Loucy (cell line): ENCODE results near the gene MOCS1.

Experiments
- H2AFZ ChIP-seq: fragments of 200-600 bp; sonication (generic); 2 replicates; pipeline ENCODE4 v1.6.0; 2016; ENCODE audit warnings: antibody characterized with exemption, mild to moderate bottlenecking, low read length, moderate library complexity
- H3F3A ChIP-seq: fragments of 200-600 bp; 2 replicates; pipeline ENCODE4 v1.6.0; 2016; ENCODE audit warnings: antibody characterized with exemption, low read depth, mild to moderate bottlenecking
- H3K27me3 ChIP-seq: fragments of 200-600 bp; sonication (generic); 2 replicates; pipeline ENCODE4 v1.6.1; 2014; ENCODE audit warnings: low read length, mild to moderate bottlenecking; ENCODE audit not compliant: insufficient read depth, poor library complexity, severe bottlenecking
- H3K36me3 ChIP-seq: fragments of 200-600 bp; sonication (generic); 2 replicates; pipeline ENCODE4 v1.6.1; 2016; ENCODE audit warnings: low read length; ENCODE audit not compliant: insufficient read depth
- H3K4me1 ChIP-seq: fragments of 200-600 bp; sonication (generic); 2 replicates; pipeline ENCODE4 v1.5.1; 2014; ENCODE audit warnings: low read length, mild to moderate bottlenecking; ENCODE audit not compliant: insufficient read depth, poor library complexity, severe bottlenecking
- H3K4me2 ChIP-seq: fragments of 200-600 bp; sonication (generic); 2 replicates; pipeline ENCODE4 v1.6.0; 2014; ENCODE audit warnings: antibody characterized with exemption, low read length, low read depth, mild to moderate bottlenecking; ENCODE audit not compliant: poor library complexity, severe bottlenecking
- H3K4me3 ChIP-seq: fragments of 200-600 bp; sonication (generic); 2 replicates; pipeline ENCODE4 v1.5.1; 2014; ENCODE audit warnings: low read length, mild to moderate bottlenecking, mixed read lengths; ENCODE audit not compliant: poor library complexity, severe bottlenecking
- H3K79me2 ChIP-seq: fragments of 200-600 bp; sonication (generic); 2 replicates; pipeline ENCODE4 v1.6.1; 2014; ENCODE audit warnings: low read length; ENCODE audit not compliant: insufficient read depth
- H3K9ac ChIP-seq: fragments of 200-600 bp; sonication (generic); 2 replicates; pipeline ENCODE4 v1.6.0; 2014; ENCODE audit warnings: mild to moderate bottlenecking, low read depth, low read length, moderate library complexity; ENCODE audit not compliant: poor library complexity, severe bottlenecking
- H3K9me2 ChIP-seq: fragments of 200-600 bp; sonication (generic); replicated peaks from 2 replicates; pipeline ENCODE4 v1.6.1; 2016; ENCODE audit warnings: low read depth, low read length, mixed read lengths
- H3K9me3 ChIP-seq: fragments of 200-600 bp; sonication (generic); 2 replicates; pipeline ENCODE4 v1.6.1; 2014; ENCODE audit warnings: mild to moderate bottlenecking, antibody characterized with exemption, low read length, low read depth; ENCODE audit not compliant: insufficient read depth
- H4K20me1 ChIP-seq: fragments of 200-600 bp; sonication (generic); 2 replicates; pipeline ENCODE4 v1.6.0; 2014; ENCODE audit warnings: antibody characterized with exemption, low read length, mild to moderate bottlenecking; ENCODE audit not compliant: insufficient read depth, poor library complexity, severe bottlenecking
- CTCF ChIP-seq: fragments of 200-600 bp; sonication (generic); conservative IDR thresholded peaks from 2 replicates; pipeline ENCODE4 v1.5.1; 2014; ENCODE audit warnings: mild to moderate bottlenecking, antibody characterized with exemption, low read length
- EZH2phosphoT487 ChIP-seq: fragments of 200-600 bp; IDR thresholded peaks from 2 replicates; pipeline ENCODE4 v1.6.1; 2018; ENCODE audit warnings: antibody characterized with exemption, mild to moderate bottlenecking, moderate library complexity, borderline replicate concordance

The MOCS1 gene

GRCh38 chr6:39910744-39911143 is 23.5 kb downstream of the MOCS1 start:
- H3K9me2 ChIP-seq = no peaks in the 10 kb centered on the region
- no peaks in the 10 kb centered on the region for H3F3A ChIP-seq
- no peaks in the 10 kb centered on the region for H4K20me1 ChIP-seq
- no peak overlapping the region for H3K4me2 ChIP-seq
- no peaks in the 10 kb centered on the region for H3K9me3 ChIP-seq
- H3K36me3 ChIP-seq = no peaks in the 10 kb centered on the region
- H3K9ac ChIP-seq = no peak overlapping the region
- H3K4me3 ChIP-seq = no peak overlapping the region
- no peak for TF ChIP-seq EZH2phosphoT487
- TF ChIP-seq CTCF = no peak
- no peak overlapping the region for H2AFZ ChIP-seq
- H3K4me1 ChIP-seq = no peaks in the 10 kb centered on the region
- no peaks in the 10 kb centered on the region for H3K79me2 ChIP-seq
- no peaks in the 10 kb centered on the region for H3K27me3 ChIP-seq

- Histone ChIP-seq H3K9me2 (no peaks in the 10 kb centered on the region), H3K9me3 (no peaks in the 10 kb centered on the region), H3K4me1 (no peaks in the 10 kb centered on the region), H4K20me1 (no peaks in the 10 kb centered on the region), H3K4me2 (no peak overlapping the region), H2AFZ (no peak overlapping the region), H3F3A (no peaks in the 10 kb centered on the region), H3K27me3 (no peaks in the 10 kb centered on the region), H3K4me3 (no peak overlapping the region), H3K9ac (no peak overlapping the region), H3K36me3 (no peaks in the 10 kb centered on the region), H3K79me2 (no peaks in the 10 kb centered on the region)
- no peak for TF ChIP-seq EZH2phosphoT487
- no peak for TF ChIP-seq CTCF
These were observed 24.1 kb downstream of the MOCS1 start for GRCh38 chr6:39910164-39910563.

GRCh38 chr6:39909701-39910100 is 24.6 kb downstream of the MOCS1 start:
- no peak for TF ChIP-seq CTCF
- no peak for TF ChIP-seq EZH2phosphoT487

More at GRCh38 chr6:39909701-39910100, 24.6 kb downstream of the MOCS1 start:
- no peak overlapping the region for H3K4me2 ChIP-seq
- H3K36me3 ChIP-seq = no peaks in the 10 kb centered on the region
- no peaks in the 10 kb centered on the region for H3K79me2 ChIP-seq
- no peak overlapping the region for H3K4me3 ChIP-seq
- no peaks in the 10 kb centered on the region for H3K9me3 ChIP-seq
- no peak overlapping the region for H3K9ac ChIP-seq
- no peaks in the 10 kb centered on the region for H3K9me2 ChIP-seq
- H2AFZ ChIP-seq = no peak overlapping the region
- no peaks in the 10 kb centered on the region for H4K20me1 ChIP-seq
- H3F3A ChIP-seq = no peaks in the 10 kb centered on the region
- no peaks in the 10 kb centered on the region for H3K27me3 ChIP-seq
- H3K4me1 ChIP-seq = no peaks in the 10 kb centered on the region
